ENCODE results near the gene SOCS3.

The SOCS3 gene, protein sequence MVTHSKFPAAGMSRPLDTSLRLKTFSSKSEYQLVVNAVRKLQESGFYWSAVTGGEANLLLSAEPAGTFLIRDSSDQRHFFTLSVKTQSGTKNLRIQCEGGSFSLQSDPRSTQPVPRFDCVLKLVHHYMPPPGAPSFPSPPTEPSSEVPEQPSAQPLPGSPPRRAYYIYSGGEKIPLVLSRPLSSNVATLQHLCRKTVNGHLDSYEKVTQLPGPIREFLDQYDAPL

DNA sequence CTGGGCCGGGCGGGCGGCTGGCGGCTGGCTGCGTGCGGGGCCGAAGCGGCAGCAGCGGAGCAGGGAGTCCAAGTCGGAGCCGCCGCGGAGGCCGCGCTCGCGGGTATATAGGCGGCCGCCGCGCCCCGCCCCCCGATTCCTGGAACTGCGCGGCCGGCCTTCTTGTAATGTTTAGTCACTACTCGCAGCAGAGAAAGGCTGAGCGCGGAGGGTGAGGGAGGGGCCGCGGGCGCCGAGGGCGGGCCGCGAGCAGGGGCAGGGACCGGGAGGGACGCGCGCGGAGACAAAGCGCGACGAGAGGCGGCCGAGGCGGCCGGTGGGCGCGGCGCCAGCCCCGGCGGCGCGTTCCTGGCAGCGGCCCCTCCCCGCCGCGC, at the start of gene SOCS3:
TSS of gene SOCS3 (minus strand) at position 81 of the 374 bp plus-strand sequence. CDS start 982 bp downstream, outside the sequence.
- peak; percentile 84 for DNase-seq
- H3K4me2 ChIP-seq (ENCODE audit: low read depth, low read length), result peak within 1 kb of the TSS; percentile 99
- H3K9me3 ChIP-seq (replicated peaks; ENCODE audit: insufficient read depth, low read length), result no peaks in the 10 kb centered on the region
- no peaks in the 10 kb centered on the region for H3K9me2 ChIP-seq (replicated peaks; ENCODE audit: insufficient read depth, low read length)
- peaks cover 63% of the 10 kb centered on the region for H3K27me3 ChIP-seq (replicated peaks; ENCODE audit: insufficient read depth, low read length)
- peak within 1 kb of the TSS; percentile 87 for H2AFZ ChIP-seq (ENCODE audit: low read length)
- peaks cover 30% of the 10 kb centered on the region for H3F3A ChIP-seq (ENCODE audit: insufficient read depth, low read length)
- peaks cover 19% of the 10 kb centered on the region for H3K4me1 ChIP-seq (ENCODE audit: low read length)
- H3K79me2 ChIP-seq (ENCODE audit: low read length), result no peaks in the 10 kb centered on the region
- H4K20me1 ChIP-seq (ENCODE audit: insufficient read depth, low read length), result no peaks in the 10 kb centered on the region
- peak within 1 kb of the TSS; percentile 44; the same call in 1 of the 2 replicates for H3K9ac ChIP-seq (ENCODE audit: low read length)
- no peaks in the 10 kb centered on the region for H3K36me3 ChIP-seq (replicated peaks; ENCODE audit: insufficient read depth, low read length)
- TF ChIP-seq EZH2 (optimal IDR thresholded peaks at IDR 0.05; ENCODE audit: low read depth, low read length) (no peak), EZH2phosphoT487 (IDR thresholded peaks at IDR 0.05; ENCODE audit: low read length) (no peak)
- TF ChIP-seq, protein P1, sequence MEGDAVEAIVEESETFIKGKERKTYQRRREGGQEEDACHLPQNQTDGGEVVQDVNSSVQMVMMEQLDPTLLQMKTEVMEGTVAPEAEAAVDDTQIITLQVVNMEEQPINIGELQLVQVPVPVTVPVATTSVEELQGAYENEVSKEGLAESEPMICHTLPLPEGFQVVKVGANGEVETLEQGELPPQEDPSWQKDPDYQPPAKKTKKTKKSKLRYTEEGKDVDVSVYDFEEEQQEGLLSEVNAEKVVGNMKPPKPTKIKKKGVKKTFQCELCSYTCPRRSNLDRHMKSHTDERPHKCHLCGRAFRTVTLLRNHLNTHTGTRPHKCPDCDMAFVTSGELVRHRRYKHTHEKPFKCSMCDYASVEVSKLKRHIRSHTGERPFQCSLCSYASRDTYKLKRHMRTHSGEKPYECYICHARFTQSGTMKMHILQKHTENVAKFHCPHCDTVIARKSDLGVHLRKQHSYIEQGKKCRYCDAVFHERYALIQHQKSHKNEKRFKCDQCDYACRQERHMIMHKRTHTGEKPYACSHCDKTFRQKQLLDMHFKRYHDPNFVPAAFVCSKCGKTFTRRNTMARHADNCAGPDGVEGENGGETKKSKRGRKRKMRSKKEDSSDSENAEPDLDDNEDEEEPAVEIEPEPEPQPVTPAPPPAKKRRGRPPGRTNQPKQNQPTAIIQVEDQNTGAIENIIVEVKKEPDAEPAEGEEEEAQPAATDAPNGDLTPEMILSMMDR (IDR thresholded peaks at IDR 0.05; ENCODE audit: low read length), result no peak
- peak within 1 kb of the TSS; percentile 59 for H3K4me3 ChIP-seq (ENCODE audit: low read length)
- H3K27ac ChIP-seq (ENCODE audit: low read length), result peak within 1 kb of the TSS; percentile 13; the same call in 1 of the 2 replicates

DNA sequence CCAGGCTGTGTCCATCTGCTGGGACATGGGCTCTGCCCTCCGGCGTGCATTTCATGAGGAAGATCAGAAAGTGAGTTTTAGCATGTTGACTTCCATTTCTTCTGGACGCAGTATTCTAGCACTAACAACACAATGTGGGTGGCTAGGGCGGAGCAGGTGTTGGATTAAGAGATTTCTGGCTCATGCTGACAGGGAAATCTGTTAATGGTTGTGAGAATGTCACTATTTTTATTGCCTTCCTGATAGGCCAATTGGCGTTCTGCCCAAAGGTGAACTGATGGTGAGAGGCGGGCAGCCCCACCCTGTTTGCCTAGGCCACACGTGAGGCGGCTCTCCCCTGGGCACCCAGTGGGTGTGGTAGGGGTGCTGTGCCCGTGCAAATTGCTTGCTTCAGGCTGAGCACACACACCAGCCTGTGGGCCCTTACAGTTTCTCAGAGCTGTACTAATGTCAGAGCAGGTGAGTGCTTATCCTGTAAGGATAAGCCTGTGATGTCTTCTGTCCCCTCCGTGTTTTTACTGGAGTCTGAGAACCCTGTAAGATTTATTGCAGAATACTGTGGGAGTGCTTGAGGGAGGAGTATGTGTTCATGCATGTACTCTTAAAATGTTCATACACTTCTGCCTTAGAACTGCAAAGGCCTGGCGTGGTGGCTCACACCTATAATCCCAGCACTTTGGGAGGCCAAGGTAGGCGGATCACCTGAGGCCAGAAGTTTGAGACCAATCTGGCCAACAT, 49.5 kb upstream of the SOCS3 start:
- H3K79me2 ChIP-seq (ENCODE audit: low read length), result peaks cover 12% of the 10 kb centered on the region
- no peaks in the 10 kb centered on the region for H3K36me3 ChIP-seq (replicated peaks; ENCODE audit: insufficient read depth, low read length)
- H2AFZ ChIP-seq (ENCODE audit: low read length), result no peak overlapping the region
- H3F3A ChIP-seq (ENCODE audit: insufficient read depth, low read length), result no peaks in the 10 kb centered on the region
- H3K4me2 ChIP-seq (ENCODE audit: low read depth, low read length), result no peak overlapping the region
- no peaks in the 10 kb centered on the region for H3K4me1 ChIP-seq (ENCODE audit: low read length)
- H3K27ac ChIP-seq (ENCODE audit: low read length), result no peak overlapping the region
- no peaks in the 10 kb centered on the region for H3K9me2 ChIP-seq (replicated peaks; ENCODE audit: insufficient read depth, low read length)
- no peaks in the 10 kb centered on the region for H4K20me1 ChIP-seq (ENCODE audit: insufficient read depth, low read length)
- TF ChIP-seq EZH2phosphoT487 (IDR thresholded peaks at IDR 0.05; ENCODE audit: low read length) (no peak), EZH2 (optimal IDR thresholded peaks at IDR 0.05; ENCODE audit: low read depth, low read length) (no peak)
- TF ChIP-seq, protein P1 (IDR thresholded peaks at IDR 0.05; ENCODE audit: low read length), result no peak
- no peaks in the 10 kb centered on the region for H3K9me3 ChIP-seq (replicated peaks; ENCODE audit: insufficient read depth, low read length)
- no peak for DNase-seq
- no peak overlapping the region for H3K9ac ChIP-seq (ENCODE audit: low read length)
- H3K27me3 ChIP-seq (replicated peaks; ENCODE audit: insufficient read depth, low read length), result no peaks in the 10 kb centered on the region
- no peak overlapping the region for H3K4me3 ChIP-seq (ENCODE audit: low read length)

DNA sequence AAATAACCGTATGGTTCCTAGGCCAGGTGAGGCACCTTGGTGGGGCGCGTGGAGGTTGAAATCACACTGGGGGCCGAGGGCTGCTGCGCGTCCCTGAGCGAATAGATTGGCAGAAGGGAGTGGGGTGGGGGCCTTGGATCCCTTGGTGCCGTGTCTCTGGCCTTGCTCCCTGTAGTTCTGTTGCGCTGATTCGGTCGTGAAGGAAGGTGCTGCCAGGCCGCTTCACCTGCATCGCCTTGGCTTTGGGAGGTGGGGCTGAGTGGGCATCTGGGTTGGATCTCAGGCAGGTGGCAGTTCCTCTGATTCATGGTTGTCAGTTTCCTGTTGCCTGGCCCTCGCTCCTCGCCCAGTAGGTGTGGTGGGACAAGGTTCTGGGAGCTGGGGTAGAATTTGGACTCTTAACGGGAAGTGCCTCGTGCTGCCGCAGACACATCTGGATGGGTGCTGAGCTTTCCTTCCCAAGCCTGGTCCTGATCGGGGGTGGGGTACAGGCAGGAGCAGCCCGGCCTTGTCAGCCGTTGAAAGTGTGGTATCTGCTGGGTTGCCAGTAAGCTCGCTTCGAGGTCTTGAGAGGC, 48.7 kb upstream of the SOCS3 start:
- no peaks in the 10 kb centered on the region for H3K27me3 ChIP-seq (replicated peaks; ENCODE audit: insufficient read depth, low read length)
- H3K4me3 ChIP-seq (ENCODE audit: low read length), result no peak overlapping the region
- no peaks in the 10 kb centered on the region for H3F3A ChIP-seq (ENCODE audit: insufficient read depth, low read length)
- TF ChIP-seq EZH2phosphoT487 (IDR thresholded peaks at IDR 0.05; ENCODE audit: low read length) (no peak), EZH2 (optimal IDR thresholded peaks at IDR 0.05; ENCODE audit: low read depth, low read length) (no peak)
- TF ChIP-seq, protein P1 (IDR thresholded peaks at IDR 0.05; ENCODE audit: low read length), result no peak
- no peaks in the 10 kb centered on the region for H3K9me3 ChIP-seq (replicated peaks; ENCODE audit: insufficient read depth, low read length)
- no peaks in the 10 kb centered on the region for H3K36me3 ChIP-seq (replicated peaks; ENCODE audit: insufficient read depth, low read length)
- no peaks in the 10 kb centered on the region for H3K4me1 ChIP-seq (ENCODE audit: low read length)
- no peaks in the 10 kb centered on the region for H4K20me1 ChIP-seq (ENCODE audit: insufficient read depth, low read length)
- no peak overlapping the region for H2AFZ ChIP-seq (ENCODE audit: low read length)
- no peak overlapping the region for H3K4me2 ChIP-seq (ENCODE audit: low read depth, low read length)
- no peak overlapping the region for H3K9ac ChIP-seq (ENCODE audit: low read length)
- no peak for DNase-seq
- peaks cover 12% of the 10 kb centered on the region for H3K79me2 ChIP-seq (ENCODE audit: low read length)
- H3K9me2 ChIP-seq (replicated peaks; ENCODE audit: insufficient read depth, low read length), result no peaks in the 10 kb centered on the region
- no peak overlapping the region for H3K27ac ChIP-seq (ENCODE audit: low read length)
